GM21576 (cell line): ENCODE results near the gene PLPPR4.
"Not testable (repeated sequence)": the region's sequence is repeated elsewhere in the genome, so short reads cannot be mapped to it uniquely, and the experiment has no call there.

ENCODE experiments used
- ATAC-seq: cut with Tn5 transposase; IDR thresholded peaks from one replicate; pipeline ENCODE4 v1.9.1; 2021; ENCODE audit warnings: mild to moderate bottlenecking, moderate library complexity; ENCODE audit not compliant: unreplicated experiment

PLPPR4 gene

GRCh38 chr1:99266726-99267125 is 2.4 kb downstream of the PLPPR4 start:
- ATAC-seq = no peak

GRCh38 chr1:99268021-99268420 is 3.7 kb downstream of the PLPPR4 start:
- ATAC-seq = no peak

- no peak for ATAC-seq
These were observed 5.0 kb downstream of the PLPPR4 start for GRCh38 chr1:99269321-99269720.

GRCh38 chr1:99270646-99271045 is 6.4 kb downstream of the PLPPR4 start:
- no peak for ATAC-seq

GRCh38 chr1:99271249-99271648 is 7.0 kb downstream of the PLPPR4 start:
- no peak for ATAC-seq

GRCh38 chr1:99277066-99277465 is 12.8 kb downstream of the PLPPR4 start:
- ATAC-seq = no peak

GRCh38 chr1:99279525-99279924 is 15.2 kb downstream of the PLPPR4 start:
- ATAC-seq = no peak

GRCh38 chr1:99281105-99281504 is 16.8 kb downstream of the PLPPR4 start:
- ATAC-seq = no peak

GRCh38 chr1:99282536-99282935 is 18.2 kb downstream of the PLPPR4 start:
- no peak for ATAC-seq

- not testable (repeated sequence) for ATAC-seq
These were observed 19.2 kb downstream of the PLPPR4 start for GRCh38 chr1:99283521-99283920.

- no peak for ATAC-seq
These were observed 28.6 kb downstream of the PLPPR4 start for GRCh38 chr1:99292886-99293285.

GRCh38 chr1:99297923-99298322 is 33.6 kb downstream of the PLPPR4 start:
- no peak for ATAC-seq

GRCh38 chr1:99304725-99305282 is 40.5 kb downstream of the PLPPR4 start:
- ATAC-seq = no peak

GRCh38 chr1:99305626-99306025 is 41.3 kb downstream of the PLPPR4 start:
- ATAC-seq = no peak

- ATAC-seq = no peak
These were observed 41.8 kb downstream of the PLPPR4 start for GRCh38 chr1:99306056-99306455.

GRCh38 chr1:99306644-99307043 is 42.4 kb downstream of the PLPPR4 start:
- ATAC-seq = no peak

- ATAC-seq = no peak
These were observed 51.0 kb downstream of the PLPPR4 start for GRCh38 chr1:99315305-99315704.

GRCh38 chr1:99326215-99326949 is 62.1 kb downstream of the PLPPR4 start:
- ATAC-seq = no peak

- no peak for ATAC-seq
These were observed 63.1 kb downstream of the PLPPR4 start for GRCh38 chr1:99327357-99327756.

GRCh38 chr1:99328171-99328570 is 63.9 kb downstream of the PLPPR4 start:
- no peak for ATAC-seq

GRCh38 chr1:99331083-99331482 is 66.8 kb downstream of the PLPPR4 start:
- ATAC-seq = no peak

- ATAC-seq = no peak
These were observed 67.3 kb downstream of the PLPPR4 start for GRCh38 chr1:99331636-99332035.

- no peak for ATAC-seq
These were observed 68.3 kb downstream of the PLPPR4 start for GRCh38 chr1:99332561-99332960.
